ENCODE data around the gene SLC23A2.

- TF ChIP-seq CTCF (IDR thresholded peaks at IDR 0.05) (no peak), POLR2A (IDR thresholded peaks at IDR 0.05) (no peak)
Measured at GRCh38 chr20:4861961-4862360, 139.3 kb downstream of the SLC23A2 start.
